Limb (tissue), 2 donors: ENCODE data around the gene ACBD6.
"Not testable (repeated sequence)": the region's sequence is repeated elsewhere in the genome, so short reads cannot be mapped to it uniquely, and the experiment has no call there.

ENCODE experiments used
- DNase-seq, 2 donors: peaks; one replicate each; pipeline ENCODE4 v3.0.0-alpha.2; 2016; ENCODE audit errors: extremely low spot score in 2 of 2

ACBD6 gene

DNA sequence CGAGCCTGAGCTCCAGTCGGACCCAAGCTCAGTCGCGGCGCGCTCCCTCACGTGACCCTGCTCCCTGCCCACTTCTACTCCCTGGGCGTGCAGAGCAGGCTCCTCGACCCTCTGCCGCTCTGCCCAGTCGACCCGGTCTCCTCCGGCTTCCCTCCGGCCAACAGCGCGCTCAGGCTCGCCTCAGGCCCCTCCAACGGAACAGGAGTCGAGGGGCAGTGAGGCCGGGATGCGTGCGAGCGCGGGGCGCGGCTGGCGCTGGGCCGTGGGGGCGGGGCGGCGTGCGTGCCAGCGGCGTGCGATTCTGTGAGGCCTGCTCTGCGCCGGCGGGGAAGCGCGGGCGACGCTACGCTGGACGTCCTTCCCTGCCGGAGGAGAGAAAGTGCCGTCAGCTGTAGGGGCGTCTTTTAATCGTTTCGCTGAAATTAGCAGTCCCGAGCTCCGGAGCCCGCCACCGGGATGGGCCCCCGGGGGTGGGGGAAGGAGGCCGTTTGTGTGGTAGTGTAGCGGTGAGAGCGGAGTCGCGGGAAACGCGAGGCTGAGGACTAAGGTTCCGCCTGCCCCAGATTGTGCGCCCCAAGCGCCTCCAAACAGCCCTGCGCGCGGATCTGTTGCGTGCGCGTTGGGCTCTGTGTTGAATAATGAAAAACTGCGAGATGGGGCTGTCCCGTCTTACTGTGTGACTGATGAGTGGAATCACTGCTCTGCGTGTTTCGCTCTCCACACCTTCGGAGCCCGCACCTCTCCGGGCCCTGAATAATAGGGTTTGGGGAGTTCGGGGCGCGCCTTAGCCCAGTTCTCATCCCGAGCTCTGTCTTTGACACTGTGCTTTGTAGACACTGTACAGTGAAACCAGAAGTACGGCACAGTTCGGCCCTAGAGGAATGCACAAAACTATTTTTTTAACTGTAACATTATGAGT is at the start of gene ACBD6:
Gene ACBD6 (minus strand): TSS at position 217 of the 919 bp plus-strand sequence. CDS start 311 bp downstream, outside the sequence.
- DNase-seq: peak; percentile 82 to 93

DNA sequence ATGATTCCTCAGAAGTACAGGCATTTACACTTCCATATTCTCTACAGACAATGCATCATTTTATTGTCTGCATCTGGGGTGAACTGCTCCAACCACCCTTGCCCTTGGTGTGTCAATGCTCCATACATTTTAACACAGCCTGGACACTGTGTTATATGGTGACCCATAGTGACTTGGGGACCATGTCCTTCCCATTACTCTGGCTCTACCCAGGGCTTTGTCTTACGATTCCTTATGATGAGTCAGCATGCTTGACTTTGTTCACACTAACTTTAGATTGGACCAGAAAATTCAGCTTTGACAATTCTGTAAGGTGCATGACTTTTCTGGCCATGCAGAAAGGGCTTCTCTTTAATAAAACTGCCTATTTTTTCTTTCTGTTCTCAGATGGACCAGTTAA is 49.6 kb upstream of the ACBD6 start:
- no peak for DNase-seq

DNA sequence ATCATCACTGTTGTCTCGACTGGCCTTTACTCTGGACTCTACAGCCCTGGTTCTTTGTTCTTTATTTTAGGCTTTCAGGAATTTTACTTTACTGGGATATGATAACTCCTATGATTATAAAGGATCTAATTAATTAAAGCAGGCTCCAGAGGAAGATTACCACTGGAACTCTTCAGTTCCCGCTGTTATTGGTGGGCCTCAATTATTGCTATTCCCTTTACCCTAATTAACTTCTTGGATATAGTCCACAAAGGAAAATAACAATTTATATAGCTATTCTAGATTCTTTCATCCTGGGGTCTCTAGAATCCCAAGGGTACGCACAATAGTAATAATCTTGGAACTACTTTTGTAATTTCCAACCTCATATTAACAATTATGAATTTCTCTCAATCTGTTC is 47.9 kb upstream of the ACBD6 start:
- DNase-seq: no peak

DNA sequence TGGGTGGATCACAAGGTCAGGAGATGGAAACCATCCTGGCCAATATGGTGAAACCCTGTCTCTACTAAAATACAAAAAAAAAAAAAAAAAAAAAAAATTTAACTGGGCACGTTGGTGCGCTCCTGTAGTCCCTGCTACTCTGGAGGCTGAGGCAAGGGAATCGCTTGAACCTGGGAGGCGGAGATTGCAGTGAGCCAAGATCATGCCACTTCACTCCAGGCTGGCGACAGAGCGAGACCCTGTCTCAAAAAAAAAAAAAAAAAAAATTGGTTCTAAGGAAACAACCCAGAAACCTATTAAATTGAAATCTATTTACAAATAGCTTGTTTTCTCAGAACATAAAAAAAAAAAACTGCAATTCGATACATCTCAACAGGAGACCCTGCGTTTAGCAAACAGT is 47.4 kb upstream of the ACBD6 start:
- DNase-seq: not testable (repeated sequence)

- DNase-seq: no peak
These were observed 46.4 kb upstream of the ACBD6 start for GRCh38 chr1:180548686-180549317.

- no peak for DNase-seq
These were observed 43.6 kb upstream of the ACBD6 start for GRCh38 chr1:180545991-180546390.

DNA sequence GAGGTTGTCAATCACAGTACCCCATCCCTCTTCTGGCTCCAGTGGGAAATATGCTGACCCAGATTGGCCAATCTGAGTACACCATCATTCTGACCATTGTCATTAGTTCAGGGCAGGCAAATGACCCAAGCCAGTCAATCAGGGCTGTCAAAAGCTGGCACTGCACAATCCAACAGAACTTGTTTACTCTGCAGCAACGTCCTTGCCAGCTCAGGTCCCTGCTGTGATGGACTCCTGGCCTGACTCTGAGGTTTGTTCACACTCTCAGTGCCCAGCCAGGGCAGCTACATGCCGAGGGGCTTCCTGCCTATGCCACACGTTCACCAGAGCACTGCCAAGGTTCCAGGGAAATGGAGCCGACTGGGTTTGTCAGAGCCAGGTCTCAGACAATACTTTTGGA is 41.7 kb upstream of the ACBD6 start:
- no peak for DNase-seq

DNA sequence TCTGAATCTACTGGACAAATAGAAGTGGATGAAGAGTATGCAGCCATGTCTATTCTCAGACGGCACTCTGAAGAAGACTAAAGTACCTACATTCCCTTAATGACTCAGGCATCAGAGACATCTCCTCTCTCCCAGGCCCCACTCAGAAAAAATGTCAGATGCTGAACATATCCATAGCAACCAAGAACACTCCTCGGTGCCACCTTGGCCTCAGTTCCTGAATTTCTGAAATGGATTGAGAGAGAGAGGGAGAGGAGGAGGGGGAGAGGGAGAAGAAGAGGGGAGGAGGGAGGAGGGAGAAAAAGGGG is 40.4 kb upstream of the ACBD6 start:
- DNase-seq: peak in 1 of 2 donors; percentile 13

DNA sequence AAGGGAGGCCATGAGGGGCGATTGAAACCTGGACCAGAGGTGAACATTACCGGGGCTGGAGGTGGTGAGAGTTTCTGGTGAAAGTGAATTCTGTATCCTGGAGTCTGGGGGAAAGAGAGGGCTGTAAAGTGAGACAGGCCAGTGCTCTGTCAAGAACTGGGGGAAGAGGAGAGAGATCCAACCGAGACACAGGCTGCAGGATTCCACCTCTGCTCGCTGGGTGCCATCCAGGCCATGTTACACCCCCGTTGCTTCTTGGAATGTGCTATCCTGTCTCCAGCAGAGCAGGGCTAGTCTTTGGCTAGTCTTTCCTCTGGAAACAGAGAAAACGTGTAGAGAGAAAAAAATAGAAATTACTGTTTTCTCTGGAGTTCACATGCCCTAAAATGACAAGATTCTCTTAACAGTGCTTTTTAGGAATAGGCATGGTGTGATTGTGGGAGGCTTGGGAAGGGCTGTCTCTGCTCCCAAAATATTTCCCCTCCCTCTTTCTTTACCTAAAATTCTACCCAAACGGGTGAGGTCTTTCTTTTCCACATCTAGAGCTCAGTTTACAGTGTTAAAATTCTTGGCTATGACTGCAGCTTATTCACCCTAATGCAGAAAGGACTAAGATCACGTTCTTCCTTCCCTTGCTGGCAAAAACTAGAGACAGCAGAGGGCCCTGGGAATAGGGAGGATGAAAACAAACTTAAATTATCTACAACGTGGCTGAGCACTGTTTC is 39.9 kb upstream of the ACBD6 start:
- DNase-seq: no peak

DNA sequence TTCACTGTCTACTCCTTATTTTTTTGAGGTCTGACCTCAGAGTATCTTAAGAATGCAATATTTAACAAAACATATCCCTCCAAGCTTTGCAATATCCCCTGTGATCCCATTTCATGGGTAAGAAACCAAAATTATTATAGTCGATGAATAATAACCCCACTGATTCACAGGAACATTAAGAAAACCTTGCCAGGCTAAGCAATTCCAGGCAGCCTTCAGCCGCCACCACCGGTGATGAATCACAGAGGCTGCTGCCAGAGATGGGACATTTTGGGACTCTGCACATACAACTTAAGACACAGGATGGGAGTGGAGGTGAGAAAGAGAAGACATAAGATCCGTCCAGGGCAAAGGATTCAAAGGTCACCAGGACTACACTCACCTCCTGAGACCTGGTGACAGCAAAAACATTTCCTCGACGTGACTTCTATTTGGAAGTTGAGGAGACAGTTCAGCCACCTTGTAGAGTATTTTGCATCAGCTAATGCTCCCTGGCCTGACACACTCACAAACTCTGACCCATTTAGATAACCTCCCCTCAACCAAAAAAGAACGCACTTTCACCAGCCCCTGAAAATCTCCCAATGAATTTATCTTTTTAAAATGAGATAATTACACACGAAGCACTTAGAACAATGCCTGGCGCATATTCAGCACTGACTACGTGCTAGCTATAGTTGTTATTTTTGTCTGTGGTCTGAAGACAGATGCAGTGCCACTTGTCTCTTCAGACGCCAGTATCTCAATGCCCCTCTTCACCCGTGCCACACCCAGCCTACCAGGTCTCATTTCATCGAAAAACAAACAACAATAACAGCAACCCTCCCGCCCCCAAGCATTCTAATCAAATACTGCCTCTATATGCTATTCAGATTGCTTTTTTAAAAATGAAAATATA is 38.6 kb upstream of the ACBD6 start:
- no peak for DNase-seq

GRCh38 chr1:180539136-180539535 is 36.8 kb upstream of the ACBD6 start:
- DNase-seq: no peak

DNA sequence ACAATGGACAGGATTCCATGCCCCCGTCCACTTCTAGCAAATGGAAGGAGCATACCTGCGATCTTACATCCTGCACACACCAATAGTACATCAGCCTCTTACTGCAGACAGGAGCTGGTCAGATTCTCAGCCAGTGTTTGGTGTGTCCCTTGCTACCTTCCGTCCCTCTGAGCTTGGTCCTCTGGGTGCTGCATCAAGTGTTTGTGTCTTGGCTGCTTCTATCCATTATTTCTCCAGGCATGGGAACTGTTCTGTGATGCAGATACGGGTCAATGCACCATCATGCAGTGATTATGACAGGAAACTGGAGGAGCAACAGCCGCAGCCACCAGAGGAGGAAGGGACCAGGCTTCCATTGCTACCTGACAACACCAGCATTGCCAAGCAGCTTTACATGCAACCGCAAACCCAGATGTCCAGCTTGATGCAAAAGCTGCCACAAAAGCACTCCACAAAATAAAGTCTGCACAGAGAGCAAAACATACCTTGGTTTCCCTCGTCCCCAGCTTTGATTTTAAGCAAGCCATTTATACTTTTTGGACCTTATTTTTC is 34.5 kb upstream of the ACBD6 start:
- no peak for DNase-seq

DNA sequence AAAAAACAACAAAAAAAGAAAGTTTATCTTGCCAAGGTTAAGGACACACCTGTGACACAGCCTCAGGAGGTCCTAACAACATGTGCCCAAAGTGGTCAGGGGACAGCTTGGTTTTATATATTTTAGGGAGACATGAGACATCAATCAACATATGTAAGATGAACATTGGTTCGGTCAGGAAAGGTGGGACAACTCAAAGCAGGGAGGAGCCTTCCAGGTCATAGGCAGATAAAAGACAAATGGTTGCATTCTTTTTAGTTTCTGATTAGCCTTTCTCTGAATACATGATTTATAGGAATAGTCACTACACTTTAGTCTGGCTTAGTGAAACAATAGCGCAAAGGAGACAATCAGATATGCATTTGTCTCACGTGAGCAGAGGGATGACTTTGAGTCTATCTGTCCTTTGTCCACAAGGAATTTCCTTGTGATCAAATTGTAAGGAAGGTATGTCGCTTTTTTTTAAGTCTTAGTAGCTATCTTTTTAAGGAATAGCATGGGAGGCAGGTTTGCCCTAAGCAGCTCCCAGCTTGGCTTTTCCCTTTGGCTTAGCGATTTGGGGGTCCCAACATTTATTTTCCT is 33.1 kb upstream of the ACBD6 start:
- no peak for DNase-seq

DNA sequence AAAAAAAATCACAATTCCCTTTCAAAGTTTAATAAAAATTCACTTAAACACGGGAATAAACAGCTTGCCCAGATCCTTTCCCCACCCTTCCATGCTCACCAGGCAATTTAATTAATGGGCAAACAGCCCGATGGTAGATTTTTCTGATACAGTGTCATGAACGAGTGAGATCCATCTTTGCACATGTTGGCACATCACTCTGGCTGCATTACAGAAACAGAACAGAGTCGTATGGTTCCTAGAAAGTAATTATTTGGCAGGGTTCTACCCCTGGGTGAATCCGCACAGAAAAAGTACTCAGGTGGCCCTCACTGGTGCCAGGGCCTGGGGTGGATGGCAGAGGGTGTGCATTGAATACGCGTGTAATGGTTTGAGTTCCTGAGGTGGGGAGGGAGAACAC is 31.8 kb upstream of the ACBD6 start:
- no peak for DNase-seq

- peak; percentile 21 to 72 for DNase-seq
These were observed 31.1 kb upstream of the ACBD6 start for GRCh38 chr1:180533266-180533987.

DNA sequence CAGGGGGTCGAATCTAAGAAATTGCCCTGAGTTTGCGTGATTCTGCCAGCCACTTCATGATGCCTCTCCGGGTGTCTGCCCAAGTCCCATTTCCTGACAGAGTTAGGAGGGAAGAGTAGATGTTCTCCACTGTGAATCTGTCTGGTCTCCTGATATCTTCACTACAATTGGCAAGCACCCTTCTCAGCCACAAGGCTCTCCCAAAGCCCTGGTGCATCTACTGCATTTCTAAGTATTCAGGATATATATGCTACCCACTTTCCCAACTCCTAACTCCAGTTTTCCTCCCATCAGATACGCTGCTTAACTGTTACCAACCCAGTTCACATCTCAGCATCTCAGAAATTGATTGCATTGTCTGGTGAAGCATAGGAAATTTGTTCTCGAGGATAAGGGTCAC is 30.5 kb upstream of the ACBD6 start:
- DNase-seq: no peak

DNA sequence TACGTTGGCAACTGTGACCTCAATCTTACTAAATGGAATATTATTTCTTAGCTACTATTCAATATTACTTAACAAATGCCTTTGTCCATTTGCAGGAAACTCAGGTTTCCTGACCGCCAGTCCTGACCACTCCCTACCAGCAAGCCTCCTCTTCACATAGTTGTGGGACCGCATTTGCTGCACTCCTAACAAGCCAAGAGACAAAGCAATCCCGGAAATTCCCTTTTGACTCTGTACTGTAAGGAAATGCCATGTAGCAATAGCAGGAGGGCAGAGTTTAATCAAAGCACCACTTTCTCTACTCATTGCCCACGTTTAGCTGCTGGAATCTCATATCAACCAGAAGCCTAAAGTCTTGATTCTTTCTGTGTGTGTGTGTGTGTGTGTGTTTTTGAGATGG is 28.1 kb upstream of the ACBD6 start:
- no peak for DNase-seq

- no peak for DNase-seq
These were observed 26.6 kb upstream of the ACBD6 start for GRCh38 chr1:180528868-180529470.

DNA sequence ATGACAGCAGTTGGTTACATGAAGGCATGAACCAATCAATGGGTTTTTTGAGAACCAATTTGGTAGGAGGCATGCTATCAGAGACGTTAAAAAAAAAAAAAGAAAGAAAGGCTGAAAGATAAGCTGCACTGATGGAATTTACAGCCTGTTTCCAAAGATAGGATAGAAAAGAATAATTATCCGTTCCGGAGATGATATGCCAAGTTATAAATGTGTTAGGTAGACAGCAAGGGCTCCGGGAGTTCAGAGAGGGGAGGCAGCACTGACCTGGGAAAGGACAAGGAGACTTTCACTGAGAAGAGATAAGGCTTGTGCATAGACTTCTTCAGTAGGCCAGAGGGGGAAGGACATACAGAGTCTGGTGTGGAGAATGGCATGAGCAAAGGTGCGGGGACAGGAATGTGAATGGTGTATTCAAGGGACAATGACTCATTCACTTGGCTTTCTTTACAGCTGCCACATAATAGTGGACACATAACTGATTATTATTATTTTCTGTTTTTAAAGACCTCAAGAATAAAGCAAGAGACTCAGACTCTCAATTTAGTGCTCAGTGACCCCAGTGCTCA is 24.8 kb upstream of the ACBD6 start:
- no peak for DNase-seq
